HT-29 (cell line): Measurements from ENCODE around the gene NRF1. TPM values are rescaled to one million over a fixed set of nuclear protein-coding genes. Genes with fewer than 3 reads are reported as not detected.
"Not testable (repeated sequence)": the region's sequence is repeated elsewhere in the genome, so short reads cannot be mapped to it uniquely, and the experiment has no call there.

Experiments
- DNase-seq: peaks from one replicate; pipeline ENCODE4 v3.0.0-alpha.2; 2015; ENCODE audit warnings: low spot score
- total RNA-seq: library from RNA; depleted of rRNA; stranded (reverse); fragments of >200 nt; shearing (Covaris generic); gene quantifications from 2 replicates; pipeline ENCODE4 v1.2.3, GENCODE V29; 2014

NRF1 gene
- total RNA-seq, 1 experiment from 2014 or later, result 10.5 TPM

DNA sequence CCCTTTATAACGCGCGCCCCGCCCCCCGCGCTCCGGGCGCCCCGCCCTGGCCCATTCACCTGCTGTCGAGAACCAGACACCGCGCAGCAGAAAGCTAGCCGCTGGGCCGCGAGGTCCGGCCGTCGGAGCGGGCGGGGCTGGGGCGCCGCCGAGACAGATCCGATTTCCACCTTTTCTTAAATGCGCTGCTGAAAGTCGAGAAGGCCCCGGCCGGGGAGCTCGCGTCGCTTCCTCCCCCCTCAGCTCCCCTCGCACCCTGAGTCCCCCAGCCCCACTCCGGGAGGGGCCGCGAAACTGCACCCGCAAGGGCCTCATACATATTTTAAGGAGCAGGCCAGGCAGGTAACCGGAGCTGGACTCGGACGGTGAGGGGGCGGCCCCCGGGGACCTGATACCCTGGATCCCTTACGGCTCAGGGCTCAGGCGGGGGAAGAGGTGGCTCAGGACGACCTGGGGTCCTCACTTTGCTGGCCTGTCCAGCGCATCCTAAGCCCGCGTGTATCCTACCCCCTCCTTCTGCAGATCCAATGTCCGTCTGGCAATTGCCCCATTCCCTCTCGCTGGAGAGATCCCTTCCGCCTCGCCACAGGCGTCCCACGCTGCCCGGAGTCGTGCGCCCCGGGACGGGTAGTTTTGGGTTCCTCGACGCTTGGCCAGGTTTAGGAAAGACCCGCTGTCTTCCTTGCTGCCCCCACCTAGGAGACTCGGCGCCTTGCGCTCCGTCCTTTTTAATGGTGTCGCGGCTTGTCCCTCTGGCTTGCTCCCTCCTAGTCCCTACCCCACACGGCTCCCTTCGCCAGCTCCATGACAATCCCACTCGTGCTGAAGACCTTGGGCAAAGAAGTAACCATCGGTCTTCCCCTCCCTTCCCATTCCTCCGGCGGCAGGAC lies 170.7 kb downstream of the NRF1 start:
- no peak for DNase-seq

DNA sequence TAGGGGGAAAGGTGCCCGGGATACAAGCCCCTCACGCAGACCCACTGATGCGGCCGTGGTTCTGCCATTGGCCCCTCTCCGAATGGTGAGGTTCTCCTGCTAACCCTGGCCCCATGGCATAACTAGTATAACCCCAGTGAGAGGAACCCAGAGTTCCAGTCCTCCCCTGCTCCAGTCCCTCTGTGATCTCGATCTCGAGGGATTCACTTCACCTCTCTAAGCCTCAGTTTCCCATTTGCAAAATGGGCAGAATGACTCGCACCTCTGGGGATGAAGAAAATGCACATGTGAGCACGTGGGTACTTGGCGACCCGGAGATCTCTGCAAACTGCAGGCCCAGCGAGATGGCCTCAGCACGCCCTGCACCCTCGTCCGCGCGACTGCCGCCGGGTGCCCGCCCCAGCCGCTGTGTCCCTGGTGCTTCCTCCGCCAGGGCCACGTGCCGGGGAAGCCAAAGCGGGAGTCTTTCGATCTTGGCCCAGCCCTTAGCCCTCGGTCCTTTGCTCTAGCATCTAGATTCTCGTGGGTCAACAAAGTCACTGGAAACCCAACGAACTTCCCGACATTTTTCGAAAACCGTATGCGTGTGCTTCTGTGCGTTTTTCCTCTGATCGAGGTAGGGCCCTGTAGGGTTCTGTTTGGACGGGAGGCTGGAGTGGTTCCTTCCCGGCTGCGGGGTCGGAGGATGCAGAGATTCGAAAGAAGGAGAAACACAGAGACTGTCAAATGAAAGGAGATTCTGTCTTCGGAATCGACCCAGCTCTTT lies 171.5 kb downstream of the NRF1 start:
- no peak for DNase-seq

- DNase-seq, result no peak
These were observed 172.0 kb downstream of the NRF1 start for GRCh38 chr7:129783584-129783919.

- no peak for DNase-seq
These were observed 172.9 kb downstream of the NRF1 start for GRCh38 chr7:129784437-129784782.

- DNase-seq, result no peak
These were observed 173.5 kb downstream of the NRF1 start for GRCh38 chr7:129784783-129785684.

DNA sequence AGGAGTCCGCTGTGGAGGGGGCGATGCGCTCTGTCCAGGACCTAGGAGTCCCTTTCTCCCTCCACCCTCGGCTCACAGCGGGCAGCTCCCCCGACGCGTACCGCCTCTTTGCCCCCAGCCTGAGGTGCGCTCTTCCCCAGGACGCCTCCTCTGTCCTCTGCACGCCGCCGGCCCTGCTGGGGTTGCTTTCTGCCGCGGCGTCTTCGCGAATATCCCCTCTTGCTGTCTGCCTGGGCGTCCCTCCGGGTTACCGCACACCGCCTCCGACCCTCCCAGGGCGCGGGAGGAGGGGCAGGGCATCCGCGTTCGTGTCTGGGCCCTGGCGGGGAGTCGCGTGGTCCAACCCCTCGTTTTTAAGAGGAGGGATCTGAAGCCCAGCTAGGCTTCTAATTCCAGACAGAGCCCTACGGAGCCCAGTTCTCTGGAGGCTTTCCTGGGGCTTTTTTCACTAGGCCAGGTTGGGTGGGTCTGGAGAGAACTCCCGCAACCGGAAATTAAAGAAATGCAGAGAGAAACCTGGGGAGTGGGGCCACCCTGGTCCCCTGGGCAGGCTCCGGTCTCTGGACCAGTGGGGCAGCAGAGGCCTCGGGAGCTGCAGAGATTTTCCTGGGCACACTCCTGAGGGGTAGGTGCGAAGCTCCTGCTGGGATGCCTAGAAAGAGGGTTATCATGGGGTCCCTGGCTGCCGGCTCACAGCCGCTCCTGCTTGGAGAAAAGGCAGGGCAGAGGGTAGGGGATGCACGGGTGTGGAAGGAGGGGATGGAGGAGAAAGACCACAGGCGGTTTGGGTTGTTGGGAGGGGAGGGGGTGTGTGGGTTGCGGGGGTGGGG lies 174.4 kb downstream of the NRF1 start:
- no peak for DNase-seq

GRCh38 chr7:129786825-129787563 lies 175.5 kb downstream of the NRF1 start:
- no peak for DNase-seq

DNA sequence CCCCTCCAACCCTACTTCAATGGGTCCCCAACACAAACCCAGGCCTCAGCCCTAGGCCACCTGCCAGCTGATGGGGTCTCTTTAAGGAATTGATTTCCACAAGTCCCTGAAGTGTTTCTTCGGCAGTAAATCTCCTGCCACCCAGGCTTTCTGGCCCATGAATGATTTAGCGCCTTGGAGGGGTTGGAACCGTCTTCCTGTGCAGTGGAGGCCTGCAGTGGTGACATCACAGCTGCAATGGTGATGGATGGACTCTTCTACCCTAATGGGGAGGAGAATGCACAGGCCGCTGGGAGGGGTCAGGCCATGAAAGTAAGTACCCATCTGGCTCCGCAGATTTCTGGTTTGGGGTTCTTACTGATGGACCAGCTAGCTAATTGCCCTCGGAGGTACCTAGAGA lies 177.5 kb downstream of the NRF1 start:
- no peak for DNase-seq

GRCh38 chr7:129789652-129790051 lies 178.1 kb downstream of the NRF1 start:
- no peak for DNase-seq

DNA sequence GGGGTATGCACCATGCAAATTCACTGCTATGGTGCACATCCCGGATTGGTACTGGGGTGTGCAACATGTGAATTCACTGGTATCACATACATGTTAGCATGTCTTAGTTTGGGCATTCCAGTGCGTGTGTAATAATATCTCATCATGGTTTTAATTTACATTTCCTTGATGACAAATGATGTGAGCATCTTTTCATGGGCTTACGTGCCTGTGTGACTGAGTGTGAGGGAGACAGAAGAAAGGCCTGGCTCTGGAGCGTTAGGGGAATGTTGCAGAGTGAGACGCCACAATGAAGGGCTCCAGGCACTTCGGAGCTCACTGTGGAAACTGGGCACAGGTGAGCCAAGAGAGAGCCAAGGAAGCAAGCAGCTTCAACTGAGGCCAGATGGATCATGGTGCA lies 178.6 kb downstream of the NRF1 start:
- no peak for DNase-seq

- no peak for DNase-seq
These were observed 181.2 kb downstream of the NRF1 start for GRCh38 chr7:129792721-129793120.

DNA sequence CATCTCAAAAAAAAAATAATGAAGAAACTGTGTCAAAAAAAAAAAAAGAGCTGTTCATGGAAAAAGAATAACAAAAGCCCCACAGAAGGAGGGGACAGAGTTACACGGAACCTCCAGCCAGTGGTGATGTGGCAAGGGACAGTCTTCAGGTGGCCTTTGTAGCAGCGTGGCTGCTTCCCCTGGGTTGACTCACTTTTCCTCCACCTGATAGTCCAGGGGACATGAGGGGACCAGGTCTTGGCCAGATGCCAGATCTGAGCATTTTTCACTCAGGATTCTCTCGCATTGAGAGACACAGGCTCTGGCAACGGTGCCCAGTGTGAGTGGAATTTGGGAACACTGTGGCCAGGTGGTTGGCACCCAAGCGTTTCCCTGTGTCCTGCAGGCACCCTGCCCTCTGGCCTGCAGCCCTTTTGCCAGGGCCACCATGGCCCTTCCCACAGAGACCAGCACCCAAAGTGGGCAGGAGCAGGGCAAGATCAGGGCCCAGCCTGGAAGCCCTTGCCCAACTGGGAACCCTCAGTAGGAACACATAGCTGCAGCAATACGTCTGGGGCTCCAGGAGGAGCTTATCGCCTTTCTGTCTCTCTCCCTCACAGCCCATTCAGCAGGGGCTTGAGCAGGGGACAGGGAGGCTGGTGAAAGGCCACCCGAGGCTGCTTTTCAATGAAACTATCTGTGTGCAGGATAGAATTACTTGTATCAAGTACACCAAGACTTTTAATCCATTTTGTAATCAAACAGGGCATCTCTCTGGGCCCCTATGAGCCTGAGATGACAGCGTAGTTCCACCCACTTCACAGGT lies 182.2 kb downstream of the NRF1 start:
- no peak for DNase-seq

DNA sequence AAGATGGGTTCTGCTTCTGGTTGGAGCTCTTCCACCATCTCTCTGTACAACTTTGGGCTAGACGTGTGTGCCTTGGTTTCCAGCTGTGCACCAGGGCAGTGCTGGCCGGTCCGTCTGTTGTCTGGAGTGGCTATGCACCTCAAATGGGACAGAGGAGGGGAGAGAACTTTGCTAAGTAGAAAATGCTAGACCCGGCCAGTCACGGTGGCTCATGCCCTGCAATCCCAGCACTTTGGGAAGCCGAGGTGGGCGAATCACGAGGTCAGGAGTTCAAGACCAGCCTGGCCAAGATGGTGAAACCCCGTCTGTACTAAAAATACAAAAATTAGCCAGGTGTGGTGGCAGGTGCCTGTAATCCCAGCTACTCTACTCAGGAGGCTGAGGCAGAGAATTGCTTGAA lies 182.9 kb downstream of the NRF1 start:
- not testable (repeated sequence) for DNase-seq

- no peak for DNase-seq
These were observed 184.8 kb downstream of the NRF1 start for GRCh38 chr7:129796186-129796775.

DNA sequence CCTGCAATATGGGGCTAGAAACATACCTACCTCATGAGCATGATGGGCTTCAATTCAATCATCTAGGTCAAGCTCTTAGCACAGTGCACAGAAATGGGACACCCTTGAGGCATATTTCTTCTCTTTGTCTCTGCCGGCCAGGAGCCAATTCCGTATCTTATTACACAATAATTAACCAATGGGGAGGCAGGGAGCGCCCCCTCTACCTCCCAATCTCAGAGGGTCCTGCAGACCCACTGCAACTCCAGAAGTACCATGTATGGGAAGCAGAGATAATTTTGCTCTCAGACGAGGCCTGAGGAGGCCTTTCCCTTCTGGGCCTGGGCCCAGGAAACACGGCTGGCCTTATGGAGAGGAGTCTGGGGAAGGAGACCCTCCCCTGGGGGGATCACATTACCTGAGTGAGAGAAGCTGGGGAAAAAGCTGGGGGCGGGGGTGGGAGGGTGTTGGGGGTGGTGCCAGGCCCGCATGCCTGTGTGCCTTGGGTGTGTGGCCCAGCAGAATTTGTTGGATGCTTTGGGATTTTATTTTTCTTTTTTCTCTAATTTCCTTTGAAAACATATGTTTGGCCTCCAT lies 185.8 kb downstream of the NRF1 start:
- no peak for DNase-seq

DNA sequence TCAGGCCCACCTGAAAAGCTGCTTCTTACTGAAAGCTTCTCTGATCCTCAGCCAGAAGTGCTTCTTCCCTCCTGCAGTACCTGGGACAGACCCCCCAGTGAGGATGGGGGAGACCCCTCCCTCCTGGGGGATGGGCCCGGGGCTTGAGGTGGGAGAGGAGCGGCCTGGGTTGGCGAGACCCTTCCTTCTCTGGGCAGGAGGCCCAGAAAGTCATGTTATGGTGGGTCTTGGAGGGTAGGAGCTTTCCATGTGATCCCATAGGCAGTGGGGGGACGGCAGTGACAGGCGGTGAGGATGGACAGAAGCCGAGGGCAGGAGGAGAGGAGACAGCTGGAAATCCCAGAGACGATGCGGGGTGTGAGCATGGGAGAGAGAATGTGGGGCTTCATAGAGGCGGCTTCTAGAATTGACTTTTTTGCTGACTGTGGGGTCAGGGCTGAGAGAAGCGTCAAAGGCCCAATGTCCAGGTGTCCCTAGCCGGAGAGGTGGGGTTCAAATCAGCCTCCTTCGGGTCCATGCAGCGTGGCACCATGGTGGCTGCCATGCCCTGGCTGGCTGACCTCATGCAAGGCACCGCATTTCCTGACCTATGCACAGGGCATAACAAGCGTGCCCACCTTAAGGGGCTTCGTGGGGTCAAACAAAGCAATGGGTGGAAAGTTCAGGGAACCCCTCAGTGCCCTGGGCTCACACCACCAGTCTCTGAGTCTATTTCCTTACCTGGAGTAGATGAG lies 187.3 kb downstream of the NRF1 start:
- DNase-seq, result no peak

DNA sequence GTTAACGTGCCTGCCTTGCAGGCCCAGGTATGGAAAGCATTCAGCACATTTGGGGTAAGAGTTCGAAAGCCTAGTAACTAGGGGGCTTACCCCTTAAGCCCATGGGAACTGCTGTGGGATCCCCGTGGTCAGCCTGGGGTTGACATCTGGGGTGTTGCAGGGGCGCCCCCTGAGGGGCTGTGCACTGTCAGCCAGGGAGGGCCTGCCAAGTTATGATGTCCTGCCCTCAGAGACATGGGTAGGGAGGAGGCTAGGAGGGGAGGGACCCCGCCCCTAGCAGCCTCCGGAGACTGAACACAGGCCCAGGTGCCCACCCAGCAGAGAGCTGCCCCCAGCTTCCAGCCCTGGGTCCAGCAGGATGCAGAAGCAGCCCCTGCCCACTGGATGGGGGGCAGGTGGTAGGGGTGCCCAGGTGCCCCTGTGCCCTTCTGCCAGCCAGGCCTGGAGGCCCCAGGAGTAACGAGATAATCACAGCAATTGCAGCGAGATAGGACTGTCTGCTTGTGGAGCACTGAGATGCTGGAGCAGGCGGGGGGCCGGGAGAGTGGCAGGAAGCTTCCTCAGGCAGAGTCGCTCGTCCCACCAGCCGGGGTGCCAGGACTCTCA lies 187.9 kb downstream of the NRF1 start:
- DNase-seq, result no peak

GRCh38 chr7:129800901-129801300 lies 189.4 kb downstream of the NRF1 start:
- no peak for DNase-seq
